Peyer's patch (tissue), 4 donors: ENCODE measurements around the gene OR2L13.

Source experiments
- POLR2A ChIP-seq, 2 donors: fragments of 450-650 bp; IDR thresholded peaks; one replicate each; pipeline ENCODE4 v1.5.1; 2017; ENCODE audit warnings: antibody characterized with exemption in 2 of 2, mild to moderate bottlenecking in 2 of 2, moderate library complexity in 2 of 2
- TF ChIP-seq, protein P1 (sequence below), 6 experiments: fragments of 450-650 bp in 4 of 6; fragments of 200-600 bp in 2 of 6; sonication (generic) in 1 of 6; IDR thresholded peaks; one replicate each; pipeline ENCODE4 v1.5.1; 2017 to 2019; ENCODE audit warnings: antibody characterized with exemption in 6 of 6, mild to moderate bottlenecking in 3 of 6, moderate library complexity in 1 of 6

GRCh38 chr1:248140846-248141245, 45.9 kb downstream of the OR2L13 start:
- TF ChIP-seq, protein P1, sequence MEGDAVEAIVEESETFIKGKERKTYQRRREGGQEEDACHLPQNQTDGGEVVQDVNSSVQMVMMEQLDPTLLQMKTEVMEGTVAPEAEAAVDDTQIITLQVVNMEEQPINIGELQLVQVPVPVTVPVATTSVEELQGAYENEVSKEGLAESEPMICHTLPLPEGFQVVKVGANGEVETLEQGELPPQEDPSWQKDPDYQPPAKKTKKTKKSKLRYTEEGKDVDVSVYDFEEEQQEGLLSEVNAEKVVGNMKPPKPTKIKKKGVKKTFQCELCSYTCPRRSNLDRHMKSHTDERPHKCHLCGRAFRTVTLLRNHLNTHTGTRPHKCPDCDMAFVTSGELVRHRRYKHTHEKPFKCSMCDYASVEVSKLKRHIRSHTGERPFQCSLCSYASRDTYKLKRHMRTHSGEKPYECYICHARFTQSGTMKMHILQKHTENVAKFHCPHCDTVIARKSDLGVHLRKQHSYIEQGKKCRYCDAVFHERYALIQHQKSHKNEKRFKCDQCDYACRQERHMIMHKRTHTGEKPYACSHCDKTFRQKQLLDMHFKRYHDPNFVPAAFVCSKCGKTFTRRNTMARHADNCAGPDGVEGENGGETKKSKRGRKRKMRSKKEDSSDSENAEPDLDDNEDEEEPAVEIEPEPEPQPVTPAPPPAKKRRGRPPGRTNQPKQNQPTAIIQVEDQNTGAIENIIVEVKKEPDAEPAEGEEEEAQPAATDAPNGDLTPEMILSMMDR (IDR thresholded peaks at IDR 0.05) = no peak
- TF ChIP-seq POLR2A (IDR thresholded peaks at IDR 0.05) = no peak
